ENCODE measurements around the gene MIEN1.

Gene MIEN1

DNA sequence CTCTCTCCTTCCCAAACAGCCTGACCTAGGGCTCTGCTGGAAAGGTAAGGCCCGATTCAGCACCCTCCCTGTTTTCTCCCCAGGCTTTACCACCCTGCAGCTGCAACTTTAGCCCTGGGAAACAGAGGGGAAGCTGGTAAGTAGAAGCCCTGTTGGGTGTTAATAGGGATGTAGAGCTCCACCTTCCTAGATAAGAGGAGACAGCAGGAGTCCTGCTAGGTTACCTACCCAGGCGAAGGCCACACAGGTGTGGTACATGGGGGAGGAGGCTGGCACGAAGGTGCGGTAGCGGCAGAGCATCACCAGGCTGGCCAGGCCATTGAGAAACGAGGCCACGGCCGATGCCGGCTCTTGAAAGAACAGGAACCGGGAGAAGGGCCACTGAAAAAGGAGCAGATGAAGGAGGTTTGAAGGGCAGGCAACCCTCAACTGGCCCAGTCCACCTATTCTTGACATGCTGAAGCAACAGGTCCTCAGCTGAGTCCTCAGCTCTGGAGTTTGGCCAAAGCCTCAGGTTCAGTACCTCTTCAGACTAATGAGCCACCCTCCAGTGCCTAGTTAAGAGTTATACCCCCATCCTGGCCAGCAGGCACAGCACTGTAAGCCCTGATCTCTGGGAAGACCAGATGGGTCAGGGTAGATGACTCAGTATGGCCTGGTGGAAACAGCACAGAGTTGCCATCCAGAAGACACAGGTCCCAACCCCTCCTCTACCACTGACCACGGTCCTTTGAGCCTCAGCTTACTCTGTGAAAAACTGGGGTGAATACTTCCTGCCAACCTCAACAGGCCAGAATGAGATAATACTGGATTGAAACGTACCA is 45.8 kb downstream of the MIEN1 start:
- DNase-seq (ENCODE audit: low read depth), result no peak
- H3K4me3 ChIP-seq (ENCODE audit: control insufficient read depth, low read depth, low read length), result no peak overlapping the region
- TF ChIP-seq, protein P1, sequence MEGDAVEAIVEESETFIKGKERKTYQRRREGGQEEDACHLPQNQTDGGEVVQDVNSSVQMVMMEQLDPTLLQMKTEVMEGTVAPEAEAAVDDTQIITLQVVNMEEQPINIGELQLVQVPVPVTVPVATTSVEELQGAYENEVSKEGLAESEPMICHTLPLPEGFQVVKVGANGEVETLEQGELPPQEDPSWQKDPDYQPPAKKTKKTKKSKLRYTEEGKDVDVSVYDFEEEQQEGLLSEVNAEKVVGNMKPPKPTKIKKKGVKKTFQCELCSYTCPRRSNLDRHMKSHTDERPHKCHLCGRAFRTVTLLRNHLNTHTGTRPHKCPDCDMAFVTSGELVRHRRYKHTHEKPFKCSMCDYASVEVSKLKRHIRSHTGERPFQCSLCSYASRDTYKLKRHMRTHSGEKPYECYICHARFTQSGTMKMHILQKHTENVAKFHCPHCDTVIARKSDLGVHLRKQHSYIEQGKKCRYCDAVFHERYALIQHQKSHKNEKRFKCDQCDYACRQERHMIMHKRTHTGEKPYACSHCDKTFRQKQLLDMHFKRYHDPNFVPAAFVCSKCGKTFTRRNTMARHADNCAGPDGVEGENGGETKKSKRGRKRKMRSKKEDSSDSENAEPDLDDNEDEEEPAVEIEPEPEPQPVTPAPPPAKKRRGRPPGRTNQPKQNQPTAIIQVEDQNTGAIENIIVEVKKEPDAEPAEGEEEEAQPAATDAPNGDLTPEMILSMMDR (conservative IDR thresholded peaks at IDR 0.05; ENCODE audit: control insufficient read depth, insufficient read depth, low read depth, low read length), result no peak

DNA sequence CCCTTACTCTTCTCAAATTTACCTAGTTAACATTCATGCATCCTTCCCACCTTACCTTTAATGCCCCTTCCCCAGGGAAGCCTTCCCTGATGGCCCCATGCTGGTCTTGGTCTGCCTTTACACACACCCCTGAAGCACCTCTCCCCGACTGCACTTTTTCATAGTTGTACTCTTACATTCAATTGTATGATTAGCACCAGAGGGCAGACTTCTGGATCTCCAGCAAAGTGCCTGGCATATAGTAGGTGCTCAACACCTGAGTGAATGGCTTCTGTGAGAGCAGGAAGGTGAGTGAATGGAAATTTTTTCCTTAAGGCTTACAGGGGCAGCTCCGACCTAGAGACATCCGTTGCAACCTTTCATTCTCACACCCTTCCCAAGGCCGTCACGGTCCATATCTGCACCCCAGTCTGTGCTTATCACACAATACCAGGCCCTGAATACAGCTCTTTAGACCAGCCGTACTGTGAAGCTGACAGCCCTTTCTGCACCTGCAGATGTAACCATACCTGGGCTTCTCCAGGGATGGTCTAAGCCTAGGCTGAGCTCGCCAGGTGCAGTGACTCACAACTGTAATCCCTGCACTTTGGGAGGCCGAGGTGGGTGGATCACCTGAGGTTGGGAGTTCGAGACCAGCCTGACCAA is 46.9 kb downstream of the MIEN1 start:
- no peak overlapping the region for H3K4me3 ChIP-seq (ENCODE audit: control insufficient read depth, low read depth, low read length)
- TF ChIP-seq, protein P1 (conservative IDR thresholded peaks at IDR 0.05; ENCODE audit: control insufficient read depth, insufficient read depth, low read depth, low read length), result no peak
- DNase-seq (ENCODE audit: low read depth), result no peak

DNA sequence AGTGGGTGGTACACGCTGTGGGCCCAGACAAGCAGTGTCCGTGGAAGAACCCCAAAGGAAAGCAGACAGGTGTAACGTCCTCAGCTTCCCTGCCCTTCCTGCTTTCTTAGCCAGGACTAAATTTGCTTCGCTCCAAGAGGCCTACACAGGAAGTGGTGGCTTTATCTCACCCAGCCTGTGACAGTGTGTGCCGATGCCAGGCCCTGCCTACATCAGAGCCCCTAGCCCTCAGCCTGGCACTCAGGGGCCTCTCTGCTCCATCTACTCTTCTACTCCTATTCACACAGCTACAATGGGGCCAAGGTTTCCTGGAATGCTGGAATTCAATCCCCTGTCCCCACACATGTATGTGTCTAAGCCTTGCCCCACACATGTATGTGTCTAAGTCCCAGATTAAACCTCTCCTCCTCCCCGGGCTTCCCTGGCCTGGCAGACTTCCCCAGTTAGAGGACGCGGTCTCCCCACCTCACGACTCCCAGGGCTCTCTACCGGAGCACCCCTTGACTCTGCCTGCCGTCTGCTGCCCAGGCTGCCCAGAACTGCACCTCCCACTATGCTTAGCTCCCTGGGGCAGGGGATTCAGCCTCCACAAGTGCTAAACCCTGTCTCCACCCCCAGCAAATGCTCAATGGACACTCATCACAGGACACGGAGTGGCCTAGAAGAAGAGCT is 50.7 kb downstream of the MIEN1 start:
- no peak overlapping the region for H3K4me3 ChIP-seq (ENCODE audit: control insufficient read depth, low read depth, low read length)
- TF ChIP-seq, protein P1 (conservative IDR thresholded peaks at IDR 0.05; ENCODE audit: control insufficient read depth, insufficient read depth, low read depth, low read length), result no peak
- no peak for DNase-seq (ENCODE audit: low read depth)

All from fibroblast of mammary gland (primary cell).